GDM1 (cell line): Measurements from ENCODE around the gene PRICKLE3.
"Not testable (repeated sequence)": the region's sequence is repeated elsewhere in the genome, so short reads cannot be mapped to it uniquely, and the experiment has no call there.

ENCODE experiments used
- DNase-seq: peaks from one replicate; lab custom pipeline; 2025; lab: John Stamatoyannopoulos, UW

PRICKLE3 gene

DNA sequence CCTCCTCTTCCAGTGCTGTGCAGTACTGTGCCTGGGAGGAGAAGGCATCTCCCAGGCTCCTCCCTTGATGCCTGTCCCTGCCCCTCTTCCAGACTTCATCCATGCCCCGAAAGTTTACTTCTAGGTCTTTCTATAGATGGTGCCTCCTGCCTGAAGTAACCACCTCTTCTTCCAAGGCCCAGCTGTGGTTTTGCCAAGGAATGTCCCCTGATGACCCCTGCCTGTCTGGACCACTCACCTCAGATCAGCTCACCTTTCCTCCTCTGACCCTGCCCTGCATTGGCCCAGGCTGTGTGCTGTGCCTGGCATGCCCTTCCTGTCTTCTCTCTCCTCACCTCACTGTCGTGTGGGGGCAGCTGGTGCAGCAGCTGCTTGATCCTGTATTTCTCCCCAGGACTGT, 6.8 kb downstream of the PRICKLE3 start:
- no peak for DNase-seq

DNA sequence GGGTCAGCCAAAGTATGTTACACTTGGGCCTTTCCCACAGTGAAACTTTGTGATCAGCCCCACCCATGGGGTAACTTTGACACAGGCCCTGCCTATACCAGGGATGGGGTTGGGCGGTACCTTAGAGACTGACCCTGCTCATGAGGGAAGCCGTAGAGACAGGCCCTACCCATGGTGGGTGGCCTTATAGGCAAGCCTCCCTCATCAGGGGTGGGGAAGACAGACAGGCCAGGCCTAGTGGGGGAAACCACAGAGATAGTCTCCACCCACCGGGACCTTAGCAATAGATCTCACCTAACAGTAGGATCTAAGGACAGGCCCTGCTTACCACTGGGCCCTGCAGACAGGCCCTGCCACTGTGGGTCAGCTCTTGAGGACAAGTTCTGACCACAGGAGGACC, 7.6 kb downstream of the PRICKLE3 start:
- no peak for DNase-seq

DNA sequence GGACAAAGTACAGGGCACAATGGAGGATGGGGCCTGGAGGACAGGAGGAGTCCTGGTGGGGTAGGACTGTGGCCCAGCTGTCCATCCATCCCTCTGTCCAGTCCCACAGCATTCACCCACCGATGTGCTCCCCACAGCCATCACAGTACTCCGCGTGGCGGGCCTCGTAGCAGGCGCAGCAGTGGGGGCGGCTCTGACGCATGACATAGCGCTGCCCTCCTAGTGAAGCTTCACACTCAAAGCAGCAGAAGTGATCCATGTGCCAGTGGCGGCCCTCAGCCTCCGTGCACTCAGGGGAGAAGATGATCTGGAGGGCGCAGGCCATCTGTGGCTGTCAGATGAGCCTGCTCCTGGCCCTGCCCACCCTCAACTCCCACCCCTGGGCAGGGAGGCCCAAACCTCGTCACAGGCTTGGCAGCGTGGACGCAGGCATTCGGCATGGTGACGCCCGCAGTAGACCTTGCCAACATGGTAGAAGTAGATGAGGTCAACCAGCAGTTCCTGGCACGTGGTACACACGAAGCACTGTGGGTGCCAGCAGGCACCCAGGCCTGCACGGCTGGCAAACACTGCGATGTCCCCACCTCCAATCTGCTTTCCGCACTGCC, 8.2 kb downstream of the PRICKLE3 start:
- no peak for DNase-seq

DNA sequence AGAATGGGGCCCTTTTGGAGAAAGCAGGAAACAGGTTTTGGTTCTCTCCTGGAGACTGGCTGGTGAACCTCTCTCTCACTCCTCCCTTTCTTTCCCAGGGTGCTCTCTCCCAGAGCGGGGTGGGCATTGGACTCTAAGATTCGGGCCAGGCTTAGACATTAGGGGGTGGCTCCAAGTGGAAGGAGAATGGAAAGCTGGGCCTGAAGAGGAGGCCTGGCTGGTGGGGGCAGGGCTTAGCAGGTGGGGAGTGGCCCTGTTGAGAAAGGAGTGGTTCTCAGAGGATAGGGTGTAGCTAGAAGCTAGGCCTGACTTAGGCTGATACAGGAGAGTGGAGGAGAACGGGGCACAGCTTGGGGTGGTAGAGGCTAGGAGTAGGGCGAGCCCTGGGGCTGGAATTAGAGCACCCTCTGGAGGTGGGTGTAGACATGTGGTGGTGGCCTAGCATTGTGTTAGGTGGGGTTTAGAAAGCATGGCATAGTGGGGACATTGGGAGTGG, 8.8 kb downstream of the PRICKLE3 start:
- peak; percentile 56 for DNase-seq

DNA sequence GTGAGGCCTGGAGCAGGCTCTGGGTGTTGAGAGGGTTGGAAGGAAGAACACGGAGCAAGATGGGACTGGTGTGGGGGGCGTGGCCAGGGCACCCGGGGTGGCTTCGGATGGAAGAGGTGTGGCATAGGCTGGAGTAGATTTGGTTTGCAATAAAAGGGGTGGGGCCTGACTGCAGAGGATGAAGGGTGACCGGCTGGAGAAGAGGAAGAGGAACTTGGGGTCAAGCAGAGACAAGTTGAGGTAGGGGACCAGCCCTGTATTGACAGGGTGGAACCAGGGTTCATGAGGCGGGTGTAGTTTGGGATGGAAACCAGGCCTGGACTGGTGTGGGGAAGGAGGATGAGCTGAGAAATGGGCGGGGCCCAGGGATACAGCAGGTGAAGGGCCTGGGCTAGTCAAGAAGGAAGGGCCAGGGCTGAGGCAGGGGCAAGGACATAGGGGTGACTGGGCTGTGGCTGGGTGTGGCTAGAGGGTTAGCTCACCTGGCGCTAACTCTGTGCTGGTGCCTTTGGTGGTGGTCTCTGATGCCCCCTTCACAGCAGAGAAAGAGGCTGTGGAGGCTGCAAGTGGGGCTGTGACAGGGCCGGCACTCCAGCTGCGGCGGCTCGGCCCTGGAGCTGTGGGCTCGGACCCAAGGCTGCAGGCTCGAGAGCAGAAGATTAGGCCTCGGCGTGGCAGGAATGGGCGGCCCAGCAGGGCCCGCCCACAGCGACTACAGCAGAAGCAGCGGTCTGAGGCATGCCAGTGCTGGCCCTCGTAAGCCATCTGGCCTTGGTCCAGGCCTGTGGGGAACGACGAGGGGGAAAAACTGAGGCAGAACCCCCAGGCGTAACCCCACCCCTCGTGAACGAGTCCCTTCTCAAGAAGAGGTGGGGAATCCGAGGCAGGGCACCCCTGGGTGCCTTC, 9.5 kb downstream of the PRICKLE3 start:
- no peak for DNase-seq

DNA sequence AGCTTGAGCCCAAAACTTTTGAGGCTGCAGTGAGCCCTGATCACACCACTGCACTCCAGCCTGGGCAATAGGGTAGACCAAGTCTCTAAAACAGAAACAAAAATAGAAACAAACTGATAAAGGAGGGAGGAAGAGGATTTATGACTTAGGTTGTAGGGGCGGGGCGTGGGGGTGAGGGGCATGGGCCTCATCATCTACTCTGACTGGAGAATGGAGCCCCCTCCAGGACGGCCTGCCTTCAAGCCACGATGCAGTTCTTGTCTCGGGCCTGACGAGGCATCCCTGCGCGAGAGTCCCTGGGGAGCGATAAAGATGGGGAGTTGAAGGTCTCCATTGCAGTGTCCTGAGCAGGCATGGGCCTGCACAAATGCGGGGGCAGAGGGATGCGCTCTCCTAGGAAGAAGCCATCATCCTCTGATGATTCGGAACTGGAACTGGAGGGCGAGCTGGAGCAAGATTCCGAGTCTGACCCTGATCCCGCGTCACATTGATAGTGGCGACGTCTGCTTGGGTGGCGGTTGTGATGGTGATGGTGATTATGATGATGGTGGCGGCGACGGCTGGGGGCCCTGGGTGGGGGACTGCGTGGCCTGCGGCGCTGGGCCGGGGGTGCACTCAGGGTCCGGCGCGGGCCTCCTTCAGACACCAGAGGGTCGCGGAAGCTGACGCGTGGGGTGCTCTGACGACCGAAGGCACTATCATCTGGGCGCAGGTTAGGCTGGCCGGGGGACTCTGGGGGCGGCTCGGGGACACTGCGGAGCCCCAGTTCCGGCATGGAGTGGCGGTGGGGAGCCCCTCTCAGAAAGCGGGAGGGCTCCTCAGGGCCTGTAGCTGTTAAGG, 10.5 kb downstream of the PRICKLE3 start:
- DNase-seq: no peak

DNA sequence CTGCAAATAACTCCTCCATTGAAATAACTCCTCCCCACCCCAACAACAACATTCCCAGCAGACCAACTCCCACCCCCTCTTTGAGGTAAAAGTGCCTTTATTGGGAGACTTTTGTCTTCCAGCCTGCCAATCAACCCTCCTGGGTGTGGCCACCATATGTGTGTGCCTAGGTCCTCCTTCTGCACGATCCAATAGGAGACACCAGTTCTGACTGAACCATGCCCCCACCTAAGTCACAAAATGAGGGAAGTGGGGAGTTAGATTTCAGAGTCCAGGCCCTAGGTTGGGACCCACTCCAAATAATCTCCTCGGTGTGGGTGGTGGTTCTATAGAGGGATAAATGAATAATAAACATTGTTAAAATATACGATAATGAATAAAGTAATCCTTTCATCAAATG, 11.4 kb downstream of the PRICKLE3 start:
- no peak for DNase-seq

DNA sequence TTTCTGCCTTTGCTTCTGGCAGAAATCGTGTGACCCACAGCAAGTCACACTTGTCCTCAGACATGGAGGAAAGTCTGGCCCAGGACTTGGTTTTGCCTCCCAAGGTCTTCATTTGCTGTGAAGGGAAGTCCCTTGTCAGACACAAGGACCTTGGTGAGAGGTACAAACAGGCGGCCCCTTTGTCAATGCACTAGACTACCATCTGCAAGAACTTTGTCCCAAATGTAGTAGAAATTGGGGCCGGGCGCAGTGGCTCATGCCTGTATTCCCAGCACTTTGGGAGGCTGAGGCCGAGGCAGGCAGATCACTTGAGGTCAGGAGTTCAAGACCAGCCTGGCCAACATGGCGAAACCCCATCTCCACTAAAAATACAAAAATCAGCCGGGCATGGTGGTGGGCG, 12.6 kb downstream of the PRICKLE3 start:
- not testable (repeated sequence) for DNase-seq

DNA sequence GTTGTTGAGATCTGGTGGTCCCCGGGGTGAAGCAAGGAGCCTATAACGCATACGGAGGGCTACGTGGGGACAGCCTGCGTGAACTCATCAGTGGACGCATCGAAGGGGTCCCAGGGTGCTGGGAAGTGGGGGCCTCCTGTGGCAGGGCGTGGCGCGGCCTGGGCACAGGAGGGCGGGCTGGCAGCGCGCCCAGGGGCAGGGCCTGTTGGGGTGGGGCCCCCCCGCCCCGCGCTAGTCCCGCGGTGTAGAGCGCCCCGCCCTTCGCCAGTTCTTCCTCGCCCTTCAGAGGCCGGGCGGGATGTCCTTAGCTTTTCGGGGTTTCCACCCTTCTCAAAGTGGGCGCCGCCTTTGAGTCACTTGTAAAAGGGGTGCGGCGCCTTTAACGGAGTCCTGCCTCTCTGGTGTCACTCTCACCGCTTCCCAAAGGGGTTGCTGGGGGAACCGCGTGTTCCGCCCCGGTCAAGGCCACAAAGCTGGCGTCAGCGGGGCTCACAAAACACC, 13.8 kb downstream of the PRICKLE3 start:
- DNase-seq: peak; percentile 58

DNA sequence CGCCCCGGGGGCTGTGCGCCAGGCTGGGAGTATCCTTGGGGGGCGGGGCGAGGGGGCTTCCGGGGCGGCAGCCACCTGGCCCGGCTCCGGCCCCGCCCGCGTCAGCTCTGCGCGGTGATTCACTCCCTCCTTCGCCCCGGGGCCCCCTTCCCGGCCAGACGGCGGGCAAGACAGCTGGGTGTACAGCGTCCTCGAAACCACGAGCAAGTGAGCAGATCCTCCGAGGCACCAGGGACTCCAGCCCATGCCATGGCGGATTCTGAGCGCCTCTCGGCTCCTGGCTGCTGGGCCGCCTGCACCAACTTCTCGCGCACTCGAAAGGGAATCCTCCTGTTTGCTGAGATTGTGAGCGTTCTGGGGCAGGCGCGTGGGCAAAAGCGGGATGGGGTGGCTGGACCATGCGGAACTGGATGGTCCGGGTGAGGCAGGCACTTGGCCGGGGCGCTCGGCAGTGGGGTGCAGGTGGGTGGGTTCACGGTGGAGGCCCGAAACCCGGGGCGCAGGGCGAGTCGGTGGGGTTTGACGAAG, 14.4 kb downstream of the PRICKLE3 start, which contains the start of gene PLP2:
TSS of gene PLP2 (plus strand) at position 147 of the 528 bp plus-strand sequence. CDS start at position 250, 103 bp downstream.
- DNase-seq: no peak

DNA sequence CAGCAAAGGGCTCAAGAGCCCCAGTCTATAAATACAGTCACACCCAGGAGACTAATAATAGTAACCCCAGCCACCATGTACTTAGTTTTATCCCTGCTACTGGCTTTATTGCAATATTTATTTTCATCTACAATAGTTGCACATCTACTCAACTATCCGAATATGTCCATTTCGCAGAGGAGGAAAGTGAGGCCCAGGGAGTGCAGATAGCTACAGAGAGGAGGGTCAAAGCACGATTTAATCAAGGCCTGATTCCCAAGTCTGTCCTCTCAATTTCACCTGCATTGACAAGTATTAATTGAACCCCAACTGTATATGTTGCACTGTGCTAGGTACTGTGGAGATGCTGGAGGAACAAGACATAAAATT, 18.4 kb downstream of the PRICKLE3 start:
- no peak for DNase-seq

DNA sequence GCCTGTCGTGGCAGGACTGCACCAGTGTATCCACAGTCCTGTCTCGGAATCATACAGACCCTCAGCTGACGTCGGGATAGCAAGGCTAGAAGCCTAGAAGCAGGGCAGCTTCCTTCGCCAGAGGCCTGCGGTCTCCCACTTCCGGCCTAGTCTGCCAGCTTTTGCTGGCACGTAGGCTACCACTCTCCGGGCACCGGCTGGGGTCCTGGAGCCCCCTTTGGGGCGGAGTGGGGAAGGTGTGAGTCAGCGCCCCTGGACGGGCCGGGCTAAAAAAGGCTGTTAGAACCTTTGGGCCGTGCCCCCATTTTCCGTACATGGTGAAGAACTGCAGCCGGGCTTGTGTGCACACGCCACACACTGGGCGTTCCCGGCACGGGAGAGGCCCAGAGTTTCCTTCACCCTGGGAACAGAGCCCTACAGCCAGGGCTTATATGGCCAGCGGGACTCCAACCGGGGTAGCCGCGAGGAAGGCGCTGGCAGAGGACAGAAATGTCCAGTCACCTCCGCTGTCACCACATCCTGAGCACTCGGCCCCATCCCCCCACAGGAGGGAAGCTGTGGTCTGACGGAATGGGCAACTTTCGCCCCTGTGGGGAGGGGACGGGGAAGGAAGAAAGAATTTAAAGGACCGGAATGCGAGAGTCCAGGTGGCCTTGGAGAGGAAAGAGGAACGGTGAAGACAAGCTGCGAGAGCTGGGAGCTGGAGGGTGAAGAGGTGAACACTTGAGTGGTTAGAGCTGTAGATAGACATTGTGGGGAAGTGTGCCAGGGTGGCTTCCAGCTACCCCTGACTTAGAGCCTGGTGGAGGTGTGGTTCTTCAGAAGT, 19.0 kb downstream of the PRICKLE3 start:
- DNase-seq: peak; percentile 93

DNA sequence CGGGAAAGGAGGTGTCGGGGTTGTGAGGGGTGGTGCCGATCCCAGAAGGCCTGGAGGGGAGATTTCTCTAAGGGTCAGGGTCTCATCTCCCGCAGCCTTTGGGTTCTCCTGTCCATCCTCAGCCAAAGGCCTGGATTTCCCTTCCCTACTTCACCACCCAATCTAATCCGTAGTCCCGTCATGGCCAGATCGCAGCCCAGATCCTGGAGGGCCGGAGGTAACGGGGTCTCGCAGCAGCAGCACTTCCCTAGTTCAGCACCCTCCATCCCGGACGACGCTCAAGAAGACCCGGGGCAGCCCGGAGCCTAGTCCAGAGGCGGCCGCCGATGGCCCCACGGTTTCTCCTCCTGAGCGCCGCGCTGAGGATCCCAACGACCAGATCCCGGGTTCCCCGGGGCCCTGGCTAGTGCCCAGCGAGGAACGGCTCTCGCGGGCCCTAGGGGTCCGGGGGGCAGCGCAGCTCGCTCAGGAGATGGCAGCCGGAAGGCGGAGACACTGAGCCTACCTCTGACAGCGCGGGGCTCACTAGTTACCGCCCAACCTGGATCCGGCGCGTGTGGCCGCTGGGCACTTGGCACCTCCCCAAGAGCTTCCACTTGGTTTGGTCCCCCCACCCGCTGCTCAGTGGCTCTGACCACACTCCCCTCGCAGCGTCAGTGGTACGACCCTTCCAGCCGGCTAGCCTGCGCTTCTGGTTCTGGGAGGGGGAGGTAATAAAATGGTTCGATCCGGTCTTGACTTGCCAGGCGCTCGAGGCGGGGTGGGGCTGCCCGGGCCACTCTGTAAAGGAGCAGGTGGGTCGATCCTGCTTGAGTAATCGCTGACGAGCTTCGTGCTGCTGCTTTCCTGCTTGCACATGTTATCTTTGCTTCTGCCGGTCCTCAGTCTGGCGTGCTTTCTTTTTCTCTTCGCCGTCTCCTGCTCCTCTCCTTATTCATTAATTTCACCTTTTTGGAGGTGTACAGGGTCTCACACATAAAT, 20.0 kb downstream of the PRICKLE3 start:
- peak; percentile 85 for DNase-seq

DNA sequence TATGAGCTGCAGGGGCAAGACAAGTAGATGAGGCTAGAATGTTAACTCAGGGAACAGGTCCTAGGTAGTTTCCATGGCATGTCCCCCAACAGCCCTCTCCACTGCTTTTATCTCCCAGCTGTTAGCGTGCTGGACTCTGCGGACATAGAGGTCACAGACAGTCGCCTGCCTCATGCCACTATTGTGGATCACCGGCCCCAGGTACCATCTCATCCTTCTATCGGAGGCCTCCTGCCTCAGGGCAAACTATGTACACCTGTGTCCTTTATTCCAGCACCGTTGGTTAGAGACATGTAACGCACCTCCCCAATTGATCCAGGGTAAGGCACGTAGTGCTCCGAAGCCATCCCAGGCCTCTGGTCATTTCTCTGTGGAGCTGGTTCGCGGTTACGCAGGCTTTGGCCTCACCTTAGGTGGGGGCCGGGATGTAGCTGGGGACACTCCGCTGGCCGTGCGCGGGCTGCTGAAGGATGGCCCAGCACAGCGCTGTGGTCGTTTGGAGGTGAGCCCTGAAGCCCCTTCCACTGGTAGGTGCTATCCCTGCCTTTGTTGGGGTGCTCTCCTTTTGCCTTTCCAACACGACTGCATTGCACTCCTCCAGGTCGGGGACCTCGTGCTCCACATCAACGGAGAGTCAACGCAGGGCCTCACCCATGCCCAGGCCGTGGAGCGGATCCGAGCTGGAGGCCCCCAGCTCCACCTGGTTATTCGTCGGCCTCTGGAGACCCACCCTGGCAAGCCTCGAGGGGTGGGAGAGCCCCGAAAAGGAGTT, 21.4 kb downstream of the PRICKLE3 start:
- no peak for DNase-seq

DNA sequence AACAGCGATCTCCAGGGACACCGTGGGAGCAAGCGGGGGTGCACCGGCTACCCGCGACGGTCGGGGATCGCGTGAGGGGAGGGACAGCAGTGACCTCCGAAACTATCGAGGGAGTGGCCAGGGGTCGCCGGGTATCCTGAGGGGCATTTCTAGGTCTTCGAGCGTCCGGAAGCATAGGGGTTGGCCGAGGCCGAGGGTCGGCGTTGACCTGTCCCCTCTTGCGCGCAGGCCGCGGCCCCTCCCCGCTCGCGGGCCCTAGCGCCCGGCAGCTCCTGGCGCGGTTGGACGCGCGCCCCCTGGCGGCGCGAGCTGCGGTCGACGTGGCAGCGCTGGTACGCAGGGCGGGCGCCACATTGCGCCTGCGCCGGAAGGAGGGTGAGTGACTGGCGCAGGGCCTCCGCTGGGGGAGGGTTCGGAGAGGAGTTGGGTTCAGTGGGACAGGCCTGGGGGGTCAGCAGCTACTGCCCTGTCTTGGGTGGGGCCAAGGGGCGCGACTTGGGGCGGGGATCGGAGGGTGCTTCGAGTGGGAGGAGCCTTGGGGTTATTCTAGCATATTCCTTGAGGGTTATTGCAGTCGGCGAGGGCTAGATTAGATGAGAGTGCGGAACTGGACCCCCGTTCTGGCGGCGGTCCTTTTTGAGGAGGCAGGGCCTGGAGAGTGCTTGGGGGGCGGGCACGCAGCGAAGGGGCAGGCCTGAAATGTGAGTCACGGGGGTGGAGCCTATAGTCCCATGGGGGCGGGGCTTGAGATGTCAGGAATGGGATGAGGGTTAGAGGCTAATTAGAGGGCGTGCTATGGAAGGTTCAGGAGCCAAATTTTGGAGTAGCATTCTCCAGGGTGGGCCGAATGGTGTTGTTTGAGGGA, 22.4 kb downstream of the PRICKLE3 start:
- peak; percentile 82 for DNase-seq

DNA sequence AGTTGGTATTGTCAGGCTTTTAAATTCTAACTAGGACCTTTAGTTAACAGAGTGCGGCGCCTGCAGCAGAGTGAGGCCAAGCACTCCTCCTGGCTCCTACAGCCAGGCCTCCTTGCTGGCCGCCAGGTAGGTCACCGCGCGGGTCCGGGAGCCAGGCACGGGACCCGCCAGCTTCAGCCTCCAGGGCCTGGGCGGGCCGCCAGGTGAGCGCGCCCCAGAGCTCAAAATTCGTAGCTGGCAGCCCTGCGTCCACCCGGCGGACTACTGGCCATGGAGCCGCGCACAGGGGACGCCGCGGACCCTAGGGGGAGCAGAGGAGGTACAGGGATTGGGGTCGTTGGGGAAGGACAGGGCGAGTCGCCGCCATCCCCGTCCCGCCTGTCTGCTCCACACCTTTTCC, 23.6 kb downstream of the PRICKLE3 start, which contains the start of gene MAGIX:
TSS of gene MAGIX (plus strand) at position 139 of the 400 bp plus-strand sequence. CDS start at position 271, 132 bp downstream.
- DNase-seq: no peak

DNA sequence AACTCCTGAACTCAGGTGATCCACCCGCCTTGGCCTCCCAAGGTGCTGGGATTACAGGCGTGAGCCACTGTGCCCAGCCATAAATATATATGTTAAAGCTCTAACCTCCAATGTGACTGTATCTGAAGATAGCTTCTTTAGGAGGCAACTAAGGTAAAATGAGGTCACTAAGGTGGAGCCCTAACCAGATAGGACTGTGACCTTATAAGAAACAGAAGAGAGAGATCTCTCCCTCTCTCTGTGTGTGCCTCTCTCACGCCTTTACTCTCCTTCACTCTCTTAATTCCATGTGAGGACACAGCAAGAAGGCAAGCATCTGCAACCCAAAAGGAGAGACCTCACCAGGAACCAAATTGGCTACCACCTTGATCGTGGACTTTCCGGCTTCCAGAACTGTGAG, 24.5 kb downstream of the PRICKLE3 start:
- DNase-seq: no peak

DNA sequence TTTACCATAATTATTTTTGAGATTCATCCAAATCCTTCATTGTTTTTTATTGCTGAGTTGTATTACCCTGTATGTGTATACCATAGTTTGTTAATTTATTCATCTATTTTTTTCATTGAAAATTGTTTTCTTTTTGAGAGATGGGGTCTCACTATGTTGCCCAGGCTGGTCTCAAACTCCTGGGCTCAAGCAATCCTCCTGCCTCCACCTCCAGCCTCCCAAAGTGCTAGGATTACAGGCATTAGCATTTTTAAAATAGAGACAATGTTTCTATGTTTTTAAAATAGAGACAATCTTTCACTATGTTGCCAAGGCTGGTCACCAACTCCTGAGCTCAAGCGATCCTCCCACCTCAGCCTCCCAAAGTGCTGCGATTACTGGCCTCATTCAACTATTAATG, 25.3 kb downstream of the PRICKLE3 start:
- no peak for DNase-seq
